ENCODE measurements around the gene SRBD1.

SRBD1 gene

DNA sequence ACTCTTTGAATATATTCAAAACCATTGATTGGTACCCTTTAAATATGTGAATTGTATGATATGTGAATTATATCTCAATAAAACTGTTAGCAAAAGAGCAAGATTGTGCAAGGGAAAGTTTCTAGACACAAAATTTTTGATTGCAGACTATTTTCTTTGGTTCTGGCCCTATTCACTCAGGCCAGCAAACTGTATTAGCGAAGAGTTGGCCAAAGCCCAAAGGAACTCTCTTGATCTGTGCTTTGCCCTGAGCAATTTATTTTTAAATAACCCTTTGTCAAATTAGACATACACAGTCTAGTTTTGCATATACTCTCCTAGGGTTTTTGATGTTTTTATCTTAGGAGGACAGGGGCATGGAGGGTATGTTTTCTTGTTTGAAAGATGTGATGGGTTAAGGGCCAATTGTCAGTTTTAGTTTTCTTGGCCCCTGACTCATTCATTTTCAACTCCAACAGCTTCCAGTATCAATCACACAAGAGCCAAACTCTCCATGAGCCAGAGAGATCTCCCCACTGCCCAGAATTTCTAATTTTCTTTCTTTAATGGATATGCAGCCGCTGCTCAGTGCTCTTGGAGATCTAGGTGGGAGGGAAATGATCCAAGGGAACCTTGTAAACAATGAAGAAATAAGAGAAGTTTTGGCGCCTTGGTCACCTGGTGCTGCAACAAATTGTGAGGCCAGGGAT, 231.5 kb downstream of the SRBD1 start:
- TF ChIP-seq CTCF (IDR thresholded peaks at IDR 0.05; ENCODE audit: insufficient read depth, low read depth, low read length, missing control alignments), result no peak
- no peak overlapping the region for H3K4me3 ChIP-seq (ENCODE audit: low read length)
- no peak for DNase-seq (ENCODE audit: low read depth)

GRCh38 chr2:45373534-45373933, 237.5 kb downstream of the SRBD1 start:
- H3K4me3 ChIP-seq (ENCODE audit: low read length), result no peak overlapping the region
- no peak for DNase-seq (ENCODE audit: low read depth)
- no peak for TF ChIP-seq CTCF (IDR thresholded peaks at IDR 0.05; ENCODE audit: insufficient read depth, low read depth, low read length, missing control alignments)

GRCh38 chr2:45370369-45370768, 240.7 kb downstream of the SRBD1 start:
- DNase-seq (ENCODE audit: low read depth), result no peak
- no peak overlapping the region for H3K4me3 ChIP-seq (ENCODE audit: low read length)
- no peak for TF ChIP-seq CTCF (IDR thresholded peaks at IDR 0.05; ENCODE audit: insufficient read depth, low read depth, low read length, missing control alignments)

GRCh38 chr2:45368792-45369191, 242.3 kb downstream of the SRBD1 start:
- no peak overlapping the region for H3K4me3 ChIP-seq (ENCODE audit: low read length)
- TF ChIP-seq CTCF (IDR thresholded peaks at IDR 0.05; ENCODE audit: insufficient read depth, low read depth, low read length, missing control alignments), result no peak
- DNase-seq (ENCODE audit: low read depth), result no peak

DNA sequence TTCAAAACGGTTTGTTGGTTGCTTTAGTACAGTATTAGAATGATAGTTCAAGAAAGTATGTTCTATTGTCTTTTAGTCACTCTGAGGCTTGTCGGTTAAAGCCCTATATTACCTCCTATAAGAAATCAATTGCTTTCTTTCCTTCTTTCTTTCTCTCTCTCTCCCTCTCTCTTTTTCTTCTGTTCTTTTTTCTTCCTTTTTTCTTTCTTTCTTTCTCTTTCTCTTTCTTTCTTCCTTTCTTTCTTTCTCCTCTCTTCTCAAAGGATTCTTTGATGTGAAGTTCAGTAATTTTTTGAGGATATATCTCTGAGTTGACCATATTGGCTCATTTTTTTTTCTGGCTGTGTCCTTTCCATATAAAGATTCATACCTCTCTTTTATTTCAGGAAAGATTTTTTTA, 249.4 kb downstream of the SRBD1 start:
- TF ChIP-seq CTCF (IDR thresholded peaks at IDR 0.05; ENCODE audit: insufficient read depth, low read depth, low read length, missing control alignments), result no peak
- DNase-seq (ENCODE audit: low read depth), result no peak
- no peak overlapping the region for H3K4me3 ChIP-seq (ENCODE audit: low read length)

- no peak overlapping the region for H3K4me3 ChIP-seq (ENCODE audit: low read length)
- DNase-seq (ENCODE audit: low read depth), result no peak
- TF ChIP-seq CTCF (IDR thresholded peaks at IDR 0.05; ENCODE audit: insufficient read depth, low read depth, low read length, missing control alignments), result no peak
These were observed 256.3 kb downstream of the SRBD1 start for GRCh38 chr2:45354776-45355175.

DNA sequence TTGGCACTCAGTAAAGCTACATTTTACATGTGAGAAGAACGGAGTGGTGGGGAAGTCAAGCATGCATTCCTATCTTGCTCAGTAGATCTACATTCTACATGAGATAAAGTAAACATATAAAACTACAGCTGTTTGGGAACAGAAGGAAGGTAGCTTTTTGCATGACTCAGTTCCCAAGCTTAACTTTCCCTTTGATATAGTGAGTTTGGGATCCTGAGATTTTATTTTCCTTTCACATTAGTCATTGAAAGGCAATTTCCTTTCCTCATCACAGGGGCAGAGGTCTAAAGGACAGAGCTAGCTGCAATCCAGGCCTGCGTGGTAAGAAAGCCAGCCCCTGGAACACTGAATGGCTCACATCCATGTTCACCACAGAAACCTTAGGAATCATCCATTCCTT, 257.2 kb downstream of the SRBD1 start:
- TF ChIP-seq CTCF (IDR thresholded peaks at IDR 0.05; ENCODE audit: insufficient read depth, low read depth, low read length, missing control alignments), result no peak
- H3K4me3 ChIP-seq (ENCODE audit: low read length), result no peak overlapping the region
- peak; percentile 60 for DNase-seq (ENCODE audit: low read depth)
